ENCODE data around the gene RAB10.

DNA sequence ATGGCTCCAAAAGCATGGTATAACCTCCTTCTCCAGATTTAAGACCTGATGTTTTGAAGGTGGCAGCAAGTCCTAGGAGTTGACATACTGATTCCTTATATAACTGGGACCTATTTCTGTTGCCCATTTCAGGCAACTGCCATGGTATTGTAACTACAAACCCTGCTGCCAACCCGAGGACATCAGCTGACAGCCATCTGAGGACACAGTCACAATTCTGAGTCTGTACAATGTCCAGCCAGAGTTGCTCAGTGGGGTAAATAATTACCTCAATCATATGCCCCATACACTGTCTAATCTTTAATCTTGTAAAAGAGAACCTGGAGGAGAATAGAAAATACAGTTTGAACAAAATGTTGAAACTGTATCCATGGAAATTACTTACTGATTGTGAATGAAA lies 130.3 kb downstream of the RAB10 start:
- TF ChIP-seq TAF1 (IDR thresholded peaks at IDR 0.05; ENCODE audit: low read depth, low read length) (no peak), POLR2A (IDR thresholded peaks at IDR 0.05; ENCODE audit: low read depth, low read length) (no peak), POLR2AphosphoS5 (IDR thresholded peaks at IDR 0.05; ENCODE audit: low read depth, low read length) (no peak), PAX5 (IDR thresholded peaks at IDR 0.05; ENCODE audit: insufficient read depth, low read length, severe bottlenecking) (no peak)

Measured in GM12891 (cell line).